ENCODE measurements around the gene CYP26B1. TPM values are rescaled to one million over a fixed set of nuclear protein-coding genes. Genes with fewer than 3 reads are reported as not detected.
"Not testable (repeated sequence)": the region's sequence is repeated elsewhere in the genome, so short reads cannot be mapped to it uniquely, and the experiment has no call there.

The CYP26B1 gene
- total RNA-seq, 2 donors from 2014 or later, result 0.52 to 4.9 TPM

GRCh38 chr2:72089537-72089936 lies 58.1 kb downstream of the CYP26B1 start:
- no peaks in the 10 kb centered on the region for H3K27me3 ChIP-seq
- intact Hi-C loops (cut with DNase I), result no loop called here
- H3K36me3 ChIP-seq (replicated peaks in 1 of 2; ENCODE audit: insufficient read depth in 1 of 2, low read depth in 2 of 2), result no peaks in the 10 kb centered on the region
- DNase-seq (no peak), ATAC-seq (no peak)
- WGBS, 2 donors, result 80 to 86% methylated on average over 13 of the region's 13 CpGs
- no peak overlapping the region for H3K4me3 ChIP-seq
- no peaks in the 10 kb centered on the region for H3K4me1 ChIP-seq
- TF ChIP-seq, protein P1, sequence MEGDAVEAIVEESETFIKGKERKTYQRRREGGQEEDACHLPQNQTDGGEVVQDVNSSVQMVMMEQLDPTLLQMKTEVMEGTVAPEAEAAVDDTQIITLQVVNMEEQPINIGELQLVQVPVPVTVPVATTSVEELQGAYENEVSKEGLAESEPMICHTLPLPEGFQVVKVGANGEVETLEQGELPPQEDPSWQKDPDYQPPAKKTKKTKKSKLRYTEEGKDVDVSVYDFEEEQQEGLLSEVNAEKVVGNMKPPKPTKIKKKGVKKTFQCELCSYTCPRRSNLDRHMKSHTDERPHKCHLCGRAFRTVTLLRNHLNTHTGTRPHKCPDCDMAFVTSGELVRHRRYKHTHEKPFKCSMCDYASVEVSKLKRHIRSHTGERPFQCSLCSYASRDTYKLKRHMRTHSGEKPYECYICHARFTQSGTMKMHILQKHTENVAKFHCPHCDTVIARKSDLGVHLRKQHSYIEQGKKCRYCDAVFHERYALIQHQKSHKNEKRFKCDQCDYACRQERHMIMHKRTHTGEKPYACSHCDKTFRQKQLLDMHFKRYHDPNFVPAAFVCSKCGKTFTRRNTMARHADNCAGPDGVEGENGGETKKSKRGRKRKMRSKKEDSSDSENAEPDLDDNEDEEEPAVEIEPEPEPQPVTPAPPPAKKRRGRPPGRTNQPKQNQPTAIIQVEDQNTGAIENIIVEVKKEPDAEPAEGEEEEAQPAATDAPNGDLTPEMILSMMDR (IDR thresholded peaks at IDR 0.05), result no peak
- TF ChIP-seq POLR2A (IDR thresholded peaks at IDR 0.05), result no peak
- no peaks in the 10 kb centered on the region for H3K9me3 ChIP-seq
- no peak overlapping the region for H3K27ac ChIP-seq

- Histone ChIP-seq H3K4me1 (no peaks in the 10 kb centered on the region), H3K9me3 (no peaks in the 10 kb centered on the region), H3K36me3 (replicated peaks in 1 of 2; ENCODE audit: insufficient read depth in 1 of 2, low read depth in 2 of 2) (no peaks in the 10 kb centered on the region), H3K4me3 (no peak overlapping the region), H3K27me3 (no peaks in the 10 kb centered on the region), H3K27ac (no peak overlapping the region)
- intact Hi-C loops (cut with DNase I), result no loop called here
- DNase-seq (no peak), ATAC-seq (no peak)
- WGBS, 2 donors, result 77 to 79% methylated on average over 4 of the region's 4 CpGs
- TF ChIP-seq POLR2A (IDR thresholded peaks at IDR 0.05), result no peak
- TF ChIP-seq, protein P1 (IDR thresholded peaks at IDR 0.05), result no peak
Observed at GRCh38 chr2:72089028-72089427, 58.6 kb downstream of the CYP26B1 start.

DNA sequence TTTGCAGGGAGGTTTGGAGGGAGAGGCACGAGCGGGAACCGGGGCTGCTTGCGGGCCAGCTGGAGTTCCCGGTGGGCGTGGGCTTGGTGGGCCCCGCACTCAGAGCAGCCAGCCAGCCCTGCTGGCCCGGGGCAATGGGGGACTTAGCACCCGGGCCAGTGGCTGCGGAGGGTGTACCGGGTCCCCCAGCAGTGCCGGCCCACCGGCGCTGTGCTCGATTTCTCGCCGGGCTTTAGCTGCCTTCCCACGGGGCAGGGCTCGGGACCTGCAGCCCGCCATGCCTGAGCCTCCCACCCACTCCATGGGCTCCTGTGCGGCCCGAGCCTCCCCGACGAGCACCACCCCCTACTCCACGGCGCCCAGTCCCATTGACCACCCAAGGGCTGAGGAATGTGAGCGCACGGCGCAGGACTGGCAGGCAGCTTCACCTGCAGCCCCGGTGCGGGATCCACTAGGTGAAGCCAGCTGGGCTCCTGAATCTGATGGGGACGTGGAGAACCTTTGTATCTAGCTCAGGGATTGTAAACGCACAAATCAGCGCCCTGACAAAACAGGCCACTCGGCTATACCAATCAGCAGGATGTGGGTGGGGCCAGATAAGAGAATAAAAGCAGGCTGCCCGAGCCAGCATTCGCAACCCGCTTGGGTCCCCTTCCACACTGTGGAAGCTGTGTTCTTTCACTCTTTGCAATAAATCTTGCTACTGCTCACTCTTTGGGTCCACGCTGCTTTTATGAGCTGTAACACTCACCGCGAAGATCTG lies 60.6 kb downstream of the CYP26B1 start:
- intact Hi-C loops (cut with DNase I); H3K4me1 ChIP-seq; DNase-seq; H3K36me3 ChIP-seq (replicated peaks in 1 of 2; ENCODE audit: insufficient read depth in 1 of 2, low read depth in 2 of 2); H3K9me3 ChIP-seq; H3K27ac ChIP-seq; H3K27me3 ChIP-seq; H3K4me3 ChIP-seq; ATAC-seq: not testable (repeated sequence)
- 87 to 90% methylated on average over 10 to 38 of the region's 41 CpGs for WGBS, 2 donors

DNA sequence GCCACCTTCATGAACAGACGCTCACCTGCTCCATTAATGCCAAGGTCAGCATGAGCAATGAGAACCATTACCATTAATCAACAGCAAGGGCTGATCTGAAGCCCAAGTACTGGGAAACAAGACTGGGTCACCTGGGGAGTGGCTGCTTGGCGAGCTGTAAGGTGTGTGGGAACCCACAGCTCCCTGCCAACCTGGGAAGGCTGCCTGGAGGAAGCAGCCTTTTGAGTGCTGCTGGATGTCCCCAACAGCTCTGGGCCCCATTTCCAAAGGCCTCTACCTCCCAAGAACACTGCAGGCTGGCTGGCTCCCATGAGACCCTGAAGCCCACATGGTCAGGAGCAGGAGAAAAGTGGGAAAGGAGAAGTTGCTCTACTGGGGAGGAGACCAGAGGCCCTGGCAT lies 62.1 kb downstream of the CYP26B1 start:
- TF ChIP-seq, protein P1 (IDR thresholded peaks at IDR 0.05), result no peak
- no peak for TF ChIP-seq POLR2A (IDR thresholded peaks at IDR 0.05)
- H3K4me1 ChIP-seq, result no peaks in the 10 kb centered on the region
- intact Hi-C loops (cut with DNase I), result no loop called here
- no peak overlapping the region for H3K27ac ChIP-seq
- no peak for DNase-seq
- no peaks in the 10 kb centered on the region for H3K27me3 ChIP-seq
- H3K9me3 ChIP-seq, result peaks cover 0 to 7% (median 0%) of the 10 kb centered on the region in 3 donors
- H3K4me3 ChIP-seq, result no peak overlapping the region
- no peak for ATAC-seq
- 74 to 75% methylated on average over 2 of the region's 2 CpGs for WGBS, 2 donors
- no peaks in the 10 kb centered on the region for H3K36me3 ChIP-seq (replicated peaks in 1 of 2; ENCODE audit: insufficient read depth in 1 of 2, low read depth in 2 of 2)

- no peak overlapping the region for H3K4me3 ChIP-seq
- no peak overlapping the region for H3K27ac ChIP-seq
- intact Hi-C loops (cut with DNase I), result no loop called here
- no peaks in the 10 kb centered on the region for H3K36me3 ChIP-seq (replicated peaks in 1 of 2; ENCODE audit: insufficient read depth in 1 of 2, low read depth in 2 of 2)
- TF ChIP-seq, protein P1 (IDR thresholded peaks at IDR 0.05), result no peak
- TF ChIP-seq POLR2A (IDR thresholded peaks at IDR 0.05), result no peak
- ATAC-seq (no peak), DNase-seq (no peak)
- H3K27me3 ChIP-seq, result no peaks in the 10 kb centered on the region
- no peaks in the 10 kb centered on the region for H3K4me1 ChIP-seq
- WGBS, 2 donors, result 92 to 100% methylated on average over 1 to 10 of the region's 10 CpGs
- peaks cover 0 to 7% (median 0%) of the 10 kb centered on the region in 3 donors for H3K9me3 ChIP-seq
Observed at GRCh38 chr2:72085036-72085435, 62.6 kb downstream of the CYP26B1 start.

Measured in body of pancreas (tissue), 4 donors.